Sciatic nerve (tissue), 2 donors: ENCODE data around the gene TMPRSS4. TPM values are rescaled to one million over a fixed set of nuclear protein-coding genes. Genes with fewer than 3 reads are reported as not detected.

ENCODE experiments used
- ATAC-seq: fragments of 200-7000 bp; cut with Tn5 transposase; one replicate; pipeline ENCODE4 v1.9.1; 2020; ENCODE audit warnings: mild to moderate bottlenecking, moderate library complexity
- DNase-seq: peaks from one replicate; pipeline ENCODE4 v3.0.0-alpha.2; 2020; ENCODE audit warnings: low spot score
- intact Hi-C: fragments of 100-400 bp; cut with DNase I; formaldehyde crosslinking; loops from one replicate; pipeline ENCODE4 v1.14.2; 2022
- total RNA-seq: library from RNA; stranded (reverse); fragmentation: NEBNext Ultra II Directional; extraction: Animal tissue kit (Norgen Biotek cat#: 25700); gene quantifications from one replicate; pipeline ENCODE4 v1.2.1, GENCODE V29; 2021
- donor health status: DM: no; HTN: no; CAD: no.
- donor health status: DM: no; HTN: no; CAD: no.

The TMPRSS4 gene
- total RNA-seq, 1 donor from 2014 or later: not detected

DNA sequence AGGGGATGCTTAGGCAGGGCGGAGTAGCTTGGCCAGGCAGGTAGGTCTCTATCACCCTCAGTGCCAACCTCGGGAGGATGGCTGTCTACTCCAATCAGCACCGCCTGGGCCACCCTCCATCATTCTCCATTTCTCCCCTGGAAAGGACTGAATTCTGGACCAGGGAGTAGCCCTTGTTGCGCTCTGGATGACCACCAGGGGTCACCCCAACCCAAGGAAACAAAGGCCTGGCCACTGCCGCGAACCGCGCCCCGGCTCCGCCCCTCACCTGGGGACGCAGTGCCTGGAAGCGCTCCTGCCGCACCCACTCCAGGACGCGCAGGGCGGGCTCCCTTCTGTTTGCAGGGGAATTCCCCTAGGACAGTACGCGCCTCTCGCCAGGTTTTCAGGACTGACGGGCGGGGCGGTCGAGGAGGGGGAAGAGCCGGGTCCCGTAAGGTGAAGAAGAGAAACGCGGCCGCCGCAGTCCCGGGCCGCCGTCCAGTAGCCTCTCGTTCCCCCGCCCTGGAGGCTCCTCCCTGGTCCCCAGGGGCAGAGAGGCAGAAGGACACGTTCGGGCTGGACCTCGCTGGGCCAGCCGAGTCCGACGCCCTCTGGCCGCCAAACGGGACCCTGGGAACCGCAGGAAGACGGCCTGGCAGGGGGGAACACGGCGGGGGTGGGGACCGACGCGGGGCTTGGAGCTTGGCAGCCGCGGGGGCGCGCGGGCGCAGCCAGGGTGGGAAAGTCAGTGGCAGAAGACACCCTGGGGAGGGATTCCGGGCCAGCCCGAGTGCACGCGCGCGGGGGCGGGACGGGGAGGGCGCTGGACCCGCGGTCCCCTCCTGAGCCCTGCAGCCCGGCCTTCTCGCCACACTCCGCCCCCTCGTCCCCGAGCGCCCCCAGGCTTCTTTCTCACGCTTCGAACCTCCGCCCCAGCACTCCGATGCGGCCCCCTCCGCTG lies 68.7 kb downstream of the TMPRSS4 start:
- intact Hi-C loops: no loop called here
- peak; percentile 93 for ATAC-seq
- DNase-seq: peak; percentile 89

DNA sequence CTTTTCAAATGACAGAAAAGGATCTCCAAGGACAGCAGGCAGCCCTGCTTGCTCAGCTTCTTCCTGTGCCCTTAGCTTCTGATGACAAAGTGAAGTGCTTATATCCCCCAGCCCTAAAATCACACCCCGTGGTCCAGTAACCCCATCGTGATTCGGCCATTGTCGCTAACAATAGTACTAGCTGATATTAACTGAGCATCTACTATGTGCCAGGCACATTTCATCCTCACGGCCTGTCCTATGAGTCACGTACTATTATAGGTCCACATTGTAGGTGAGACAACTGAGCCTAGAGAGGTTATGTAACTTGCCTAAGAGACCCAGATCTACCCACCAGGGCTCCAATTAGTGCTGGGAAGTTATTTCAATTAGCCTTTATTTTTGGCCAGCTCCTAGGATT lies 69.7 kb downstream of the TMPRSS4 start:
- DNase-seq (no peak), ATAC-seq (no peak)
- intact Hi-C loops: no loop called here

DNA sequence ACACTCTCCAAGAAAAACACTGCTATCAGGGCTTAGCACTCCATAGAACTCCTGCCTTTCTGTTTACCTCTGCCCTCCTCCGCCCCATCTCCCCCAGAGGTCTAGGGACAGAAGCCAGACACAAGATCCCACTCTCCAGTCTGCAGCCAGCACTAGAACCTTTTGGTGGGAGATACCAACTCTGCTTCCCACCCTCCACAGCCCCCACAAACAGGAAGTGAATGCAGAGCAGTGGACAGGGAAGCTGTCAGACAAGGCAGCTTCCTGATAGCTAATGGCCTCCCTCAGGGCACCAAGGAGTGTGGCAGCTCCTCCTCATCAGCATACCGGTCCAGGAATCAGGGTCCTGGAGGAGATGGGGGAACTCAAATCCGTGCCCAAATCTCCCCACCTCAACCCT lies 70.6 kb downstream of the TMPRSS4 start:
- intact Hi-C loops: no loop called here
- DNase-seq: no peak

DNA sequence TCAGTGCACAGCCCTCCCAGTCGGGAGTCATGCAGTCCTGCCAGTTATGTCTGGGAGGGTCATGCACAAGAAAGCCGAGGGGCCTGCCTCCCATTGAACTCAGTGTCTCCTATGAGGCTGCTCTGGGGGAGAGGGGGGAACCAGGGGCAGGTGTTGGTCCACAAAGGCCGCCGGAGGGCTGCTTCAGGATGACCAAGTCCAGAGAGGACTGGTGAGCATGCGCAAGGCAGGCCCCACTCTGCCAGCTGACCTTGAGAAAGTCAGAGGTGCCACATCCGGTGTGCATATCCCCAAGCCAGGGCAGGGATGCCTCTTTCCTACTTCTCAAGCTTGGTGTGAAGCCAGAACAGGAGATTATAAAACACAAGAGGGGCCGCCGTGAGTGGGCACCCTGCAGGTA lies 71.4 kb downstream of the TMPRSS4 start:
- DNase-seq: no peak
- intact Hi-C loops: no loop called here
- ATAC-seq: no peak

More for the DNA sequence above, 70.6 kb downstream of the TMPRSS4 start:
- ATAC-seq: no peak

DNA sequence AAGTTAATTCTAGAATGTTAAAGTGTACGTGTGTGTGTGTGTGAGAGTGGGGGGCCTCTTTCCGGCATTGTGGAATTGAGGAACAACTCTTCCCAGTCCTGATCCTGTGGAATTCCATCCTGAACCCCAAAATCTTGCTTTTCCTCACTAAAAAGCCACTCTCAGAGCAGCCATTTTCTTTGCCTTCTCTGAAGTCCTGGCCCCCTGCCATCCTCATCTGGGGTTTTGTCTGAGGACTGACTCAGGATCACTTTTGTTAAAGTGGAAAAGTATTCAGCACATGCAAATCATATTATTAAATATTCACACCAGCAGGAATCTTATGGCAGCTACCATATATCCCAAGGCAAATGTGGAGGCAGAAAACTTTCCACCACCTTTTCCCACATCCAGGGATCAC lies 72.0 kb downstream of the TMPRSS4 start:
- ATAC-seq (no peak), DNase-seq (no peak)
- intact Hi-C loops: no loop called here

DNA sequence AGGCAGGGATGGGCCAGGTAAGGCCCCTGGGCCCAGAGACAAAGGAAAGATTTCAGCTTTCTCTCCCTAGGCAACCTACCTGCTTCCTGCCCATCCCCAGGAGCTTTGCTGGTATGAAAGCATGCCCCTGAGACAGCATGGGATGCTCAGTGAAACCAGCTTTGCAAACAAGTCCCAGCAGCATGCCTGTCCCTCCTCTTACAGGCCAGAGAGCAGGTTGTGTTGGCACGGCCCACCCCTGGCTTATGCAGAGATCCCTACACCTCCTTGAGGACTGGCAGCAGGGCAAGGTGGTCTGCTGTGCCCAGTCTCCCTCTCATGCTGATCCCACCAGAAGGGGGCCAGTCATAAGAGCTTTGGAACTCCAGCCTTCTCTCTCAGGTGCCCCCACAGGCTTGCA lies 72.6 kb downstream of the TMPRSS4 start:
- intact Hi-C loops: no loop called here
- ATAC-seq (no peak), DNase-seq (no peak)

DNA sequence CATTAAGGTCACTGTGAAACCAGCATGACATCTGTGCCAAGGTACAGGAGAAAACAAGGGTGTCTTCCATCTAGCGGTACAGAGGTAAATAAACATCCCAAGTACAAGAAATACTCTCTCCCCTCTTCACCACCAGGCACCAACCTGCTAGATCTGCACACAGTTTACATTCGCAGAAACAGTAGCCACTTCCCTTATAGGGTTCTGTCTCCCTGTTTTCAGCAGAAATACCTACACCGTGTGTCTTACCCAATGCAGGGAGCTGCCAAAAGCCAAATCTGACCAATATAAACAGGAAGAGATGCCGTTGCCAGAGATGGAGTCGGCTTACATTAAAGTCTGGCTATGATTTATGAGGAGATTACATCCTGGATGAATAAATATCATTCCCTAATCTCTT lies 74.6 kb downstream of the TMPRSS4 start:
- no peak for ATAC-seq
- intact Hi-C loops: no loop called here
- no peak for DNase-seq

DNA sequence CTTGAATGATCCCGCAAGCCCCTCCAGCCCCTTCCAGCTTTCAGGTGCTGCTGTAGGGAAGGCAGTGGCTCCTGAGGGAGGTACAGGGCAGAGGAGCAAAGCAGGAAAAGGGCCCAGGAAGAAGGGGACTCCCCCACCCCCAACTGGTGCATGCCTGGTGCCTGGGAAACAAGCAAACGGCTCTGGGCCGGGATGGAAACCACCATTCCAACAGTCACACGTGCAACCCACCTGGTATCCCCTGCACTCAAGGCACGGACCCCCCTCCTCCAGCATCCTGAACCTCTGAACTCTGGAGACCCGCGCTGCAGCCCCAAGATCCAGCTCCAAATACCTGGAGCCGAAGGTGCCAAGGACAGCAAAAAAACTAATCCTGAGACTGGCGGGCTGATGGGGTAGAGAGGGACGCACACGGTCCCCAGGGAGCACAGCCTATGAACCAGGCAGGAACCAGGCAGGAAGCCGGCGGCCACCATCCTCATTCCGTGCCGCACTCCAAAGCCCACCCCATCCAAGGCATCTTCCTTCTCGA lies 75.2 kb downstream of the TMPRSS4 start:
- intact Hi-C loops: no loop called here
- DNase-seq (no peak), ATAC-seq (no peak)

DNA sequence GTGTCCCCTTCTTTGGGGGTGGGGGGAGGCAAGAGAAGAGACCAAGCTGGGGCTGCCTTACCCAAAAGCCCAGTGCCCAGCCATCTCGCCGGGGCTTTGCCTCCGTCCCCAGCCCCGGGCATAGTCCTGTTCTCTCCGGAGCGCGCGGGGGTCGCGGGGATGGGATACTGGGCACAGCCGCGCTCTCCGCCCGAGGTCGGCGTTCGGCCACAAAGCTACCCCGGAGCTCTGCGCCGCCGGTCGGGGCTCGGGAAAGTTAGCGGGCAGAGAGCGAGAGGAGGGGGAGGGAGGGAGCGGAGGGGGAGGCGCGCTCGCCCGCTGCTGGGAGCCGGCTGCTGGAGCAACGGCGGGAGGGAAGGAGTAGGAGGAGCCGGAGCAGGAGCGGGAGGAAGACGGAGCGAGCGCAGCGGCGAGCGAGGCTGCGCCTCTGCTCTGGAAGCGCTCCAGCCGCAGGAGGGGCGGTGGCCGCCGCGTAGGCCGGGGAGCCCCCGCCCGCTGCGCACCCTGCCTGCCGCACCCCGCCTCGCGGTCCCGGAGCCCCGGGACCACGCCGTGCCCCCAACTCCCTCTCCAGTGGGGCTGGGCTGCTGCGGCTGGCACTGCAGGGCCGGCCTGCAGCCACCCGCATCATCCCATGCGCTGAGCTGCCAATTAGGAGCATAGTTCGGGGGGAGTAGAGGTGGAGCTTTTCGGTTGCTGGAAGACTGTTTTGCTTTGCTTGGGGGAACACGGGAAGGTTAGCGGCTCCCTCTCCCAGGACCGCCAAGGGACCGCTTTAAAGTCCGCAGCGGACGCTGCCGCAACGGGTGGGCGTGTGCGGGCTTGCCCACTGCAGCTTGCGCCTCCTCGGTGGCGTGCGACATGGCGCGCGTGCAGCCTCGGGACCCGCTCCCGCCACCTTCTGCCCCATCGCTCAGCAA lies 75.9 kb downstream of the TMPRSS4 start, which contains the start of gene SCN4B:
Gene SCN4B (minus strand): TSS at position 272 of the 920 bp plus-strand sequence. CDS start 150 bp downstream, at position 122.
- DNase-seq: peak; percentile 75
- intact Hi-C loops: no loop called here
- peak; percentile 76 for ATAC-seq

DNA sequence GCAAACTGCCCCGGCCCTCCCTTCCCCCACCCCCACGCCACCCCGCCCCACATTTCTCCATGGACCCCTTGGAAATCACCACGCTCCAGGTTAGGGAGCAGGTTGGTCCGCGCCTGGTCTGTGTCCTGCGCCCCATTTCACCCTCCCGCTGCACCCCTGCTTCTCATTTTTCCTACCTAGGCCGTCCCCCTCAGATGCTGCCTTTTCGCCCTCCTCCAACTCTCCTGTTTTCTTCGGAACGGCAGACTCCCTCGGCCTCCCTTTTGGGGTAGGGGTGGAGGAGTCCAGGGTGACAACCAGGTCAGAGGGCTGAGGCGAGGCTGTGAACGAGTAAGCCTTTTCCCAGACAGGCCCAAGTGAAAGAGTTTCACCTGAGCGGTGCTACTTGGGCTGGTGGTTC lies 76.6 kb downstream of the TMPRSS4 start:
- ATAC-seq (no peak), DNase-seq (no peak)
- intact Hi-C loops: no loop called here

DNA sequence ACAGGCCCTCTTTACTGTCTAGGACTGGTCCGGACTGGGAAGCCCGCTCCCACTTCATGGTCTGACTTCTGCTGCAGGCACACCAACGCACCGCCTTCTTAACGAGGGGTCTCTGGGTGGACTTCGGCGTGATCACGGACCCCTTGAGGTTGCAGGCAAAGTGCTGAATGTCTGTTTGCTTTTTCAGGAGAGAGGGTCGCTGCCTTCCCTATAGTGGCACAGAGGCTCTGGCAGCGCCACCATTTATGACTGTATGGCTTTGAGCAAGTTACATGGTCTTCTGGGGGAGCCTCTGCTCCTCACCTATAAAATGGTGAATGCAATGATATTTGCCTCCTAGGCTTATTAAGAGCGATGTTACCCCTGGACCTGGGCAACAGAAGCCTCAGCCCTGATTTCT lies 77.1 kb downstream of the TMPRSS4 start:
- no peak for DNase-seq
- intact Hi-C loops: no loop called here
- ATAC-seq: no peak

DNA sequence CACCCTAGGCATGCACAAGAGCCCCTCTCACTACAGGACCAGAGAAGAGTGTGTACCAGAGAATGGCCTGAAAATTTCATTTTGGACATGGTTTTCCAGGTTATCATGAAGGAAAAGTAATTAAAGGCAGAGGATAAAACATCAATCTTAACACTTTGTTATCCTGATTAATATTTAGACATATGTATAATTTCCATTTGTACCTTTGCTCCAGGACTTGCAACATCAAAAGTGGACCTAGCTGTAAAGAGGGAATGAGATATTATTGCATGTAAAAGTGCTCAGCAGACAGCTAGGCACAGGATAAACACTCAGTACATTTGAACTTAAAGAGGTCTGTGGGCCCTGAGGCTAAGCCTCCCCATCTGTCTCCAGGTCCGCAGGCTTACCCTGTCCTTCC lies 77.8 kb downstream of the TMPRSS4 start:
- no peak for ATAC-seq
- no peak for DNase-seq
- intact Hi-C loops: no loop called here

DNA sequence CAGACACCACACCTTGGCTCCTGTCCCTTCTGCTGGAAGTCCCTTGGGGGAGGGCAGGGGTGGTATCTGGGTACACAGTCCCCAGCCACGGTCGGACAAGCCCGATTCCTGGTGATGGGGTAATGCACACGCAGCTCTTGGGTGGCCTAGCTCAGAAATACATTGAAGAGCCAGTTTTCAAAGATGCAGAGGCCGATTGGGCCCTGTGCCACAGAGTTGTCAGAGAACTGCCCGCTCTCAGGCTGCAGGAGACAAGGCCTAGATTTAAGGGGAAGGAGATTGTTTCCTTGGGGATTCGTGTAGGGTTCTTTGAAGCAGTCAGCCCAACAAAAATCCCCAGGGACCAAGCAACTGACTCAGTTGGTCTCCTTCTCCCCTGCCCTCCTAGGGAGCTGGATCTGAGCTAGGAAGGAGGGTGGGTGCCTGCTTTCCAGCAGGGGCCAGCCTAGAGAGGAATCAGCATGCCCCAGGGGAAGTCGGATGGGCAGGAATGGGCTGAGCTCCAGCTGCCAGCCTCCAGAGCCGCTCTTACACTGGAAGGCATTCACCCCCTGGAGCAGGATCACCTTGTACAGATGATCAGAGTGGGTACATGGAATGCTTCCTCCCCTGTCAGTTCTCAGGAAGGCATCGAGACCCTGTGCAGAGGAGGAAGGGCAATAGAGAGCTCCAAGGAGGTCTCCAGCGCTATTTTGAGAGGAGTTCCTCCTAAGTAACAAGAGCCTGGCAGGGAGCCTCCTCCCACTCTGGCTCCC lies 79.1 kb downstream of the TMPRSS4 start:
- DNase-seq (no peak), ATAC-seq (no peak)
- intact Hi-C loops: no loop called here

DNA sequence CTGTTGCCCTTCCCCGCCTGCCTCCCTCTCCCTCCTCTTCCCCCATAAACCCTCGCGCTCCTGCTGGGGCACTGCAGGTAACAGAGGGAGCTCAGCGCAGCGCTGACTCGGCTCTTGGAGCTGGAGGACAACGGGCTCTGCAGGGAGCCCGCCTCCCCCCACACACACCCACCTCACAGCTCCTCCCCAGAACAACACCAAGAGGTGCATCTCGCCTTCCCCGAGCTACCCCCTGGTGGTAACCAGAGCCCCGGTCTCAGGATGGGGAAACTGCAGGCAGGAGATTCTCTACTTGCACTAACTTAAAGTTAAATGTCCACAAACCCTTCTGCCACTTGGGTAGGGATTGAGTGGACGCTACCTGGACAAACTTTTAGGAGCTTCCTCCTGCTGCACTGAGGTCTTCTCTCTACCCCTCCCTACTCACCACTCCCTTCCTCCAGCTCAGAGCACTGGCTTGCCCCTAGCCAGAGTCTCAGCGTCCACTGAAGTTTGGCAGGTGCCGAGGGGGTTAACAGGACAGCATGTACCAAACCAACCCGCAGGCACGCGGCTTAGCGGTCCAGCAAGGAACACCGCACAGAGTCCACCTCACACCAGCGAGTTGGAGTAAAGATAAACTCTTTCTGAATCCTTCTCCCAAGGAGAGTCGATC lies 79.8 kb downstream of the TMPRSS4 start:
- ATAC-seq (no peak), DNase-seq (no peak)
- intact Hi-C loops: no loop called here

DNA sequence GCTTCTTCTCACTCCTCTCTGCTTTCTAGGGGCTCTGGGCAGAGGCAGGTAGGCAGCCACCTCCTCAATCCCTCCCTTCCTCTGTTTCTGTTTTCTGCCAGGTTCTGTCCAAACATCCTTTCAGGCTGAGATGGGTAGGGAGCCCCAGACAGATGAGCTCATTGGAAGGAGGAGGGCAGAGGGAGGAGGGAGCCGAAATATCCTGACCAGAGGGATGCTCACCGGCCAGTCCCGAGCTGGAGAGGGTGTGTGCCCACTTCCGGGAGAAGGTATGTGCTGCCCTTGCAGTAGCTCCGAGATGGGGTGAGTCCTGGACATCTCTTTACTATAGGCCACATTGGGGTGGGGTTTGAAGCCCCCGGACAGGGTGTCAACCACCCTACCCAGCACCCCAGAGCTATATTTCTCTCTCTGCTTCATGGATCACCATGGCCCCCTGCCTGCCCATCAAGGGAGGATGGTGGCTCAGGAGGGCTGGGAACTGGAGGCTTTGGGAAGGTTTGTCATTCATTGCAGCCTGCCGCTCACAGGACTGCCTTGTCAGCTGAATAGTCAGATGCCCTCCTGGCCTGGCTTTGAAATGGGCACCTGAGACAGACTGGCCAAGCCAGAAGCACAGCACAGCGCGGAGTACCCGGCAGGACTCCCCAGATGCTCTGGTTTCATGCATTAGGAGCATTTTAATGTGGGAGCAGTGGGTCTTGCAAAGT lies 80.5 kb downstream of the TMPRSS4 start:
- ATAC-seq: no peak
- intact Hi-C loops: no loop called here
- DNase-seq: no peak

DNA sequence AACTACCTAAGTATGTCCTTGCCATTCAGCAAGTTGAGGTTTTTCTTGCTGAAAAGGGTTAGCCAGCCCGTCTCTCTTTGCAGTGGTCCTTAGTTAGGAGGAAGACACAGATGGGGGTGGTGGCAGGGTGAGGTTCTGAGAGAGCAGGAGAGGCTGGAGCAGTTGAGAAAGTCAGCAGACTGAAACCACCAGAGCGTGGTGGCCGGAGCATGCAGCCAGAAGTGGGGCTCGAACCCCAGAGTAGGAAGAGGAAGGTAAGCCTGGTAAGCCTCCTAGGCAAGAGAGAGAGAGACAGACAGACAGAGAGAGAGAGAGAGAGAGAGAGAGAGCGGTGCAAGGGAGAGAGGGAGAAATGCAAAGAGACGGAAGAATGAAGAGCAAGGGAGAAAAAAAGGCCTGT lies 84.9 kb downstream of the TMPRSS4 start:
- DNase-seq (no peak), ATAC-seq (no peak)
- intact Hi-C loops: no loop called here

DNA sequence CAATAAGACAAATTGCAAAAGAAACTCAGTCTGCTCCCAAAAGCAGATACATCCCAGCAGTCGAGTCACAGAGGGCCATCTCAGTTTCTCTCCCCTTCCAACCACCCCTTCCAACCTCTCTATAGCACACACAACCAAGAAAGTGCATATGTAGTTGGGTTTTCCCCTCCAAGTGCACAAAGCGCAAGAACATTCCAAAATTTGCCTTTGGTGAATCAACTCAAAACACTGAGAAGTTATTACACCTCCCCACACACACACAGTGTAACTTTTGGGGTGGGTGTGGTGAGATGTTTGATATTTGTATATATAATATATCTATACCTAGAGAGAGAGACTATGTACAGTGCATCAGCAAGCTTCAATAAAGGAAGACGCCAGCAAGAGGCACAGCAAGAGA lies 86.0 kb downstream of the TMPRSS4 start:
- ATAC-seq (no peak), DNase-seq (no peak)
- intact Hi-C loops: no loop called here

DNA sequence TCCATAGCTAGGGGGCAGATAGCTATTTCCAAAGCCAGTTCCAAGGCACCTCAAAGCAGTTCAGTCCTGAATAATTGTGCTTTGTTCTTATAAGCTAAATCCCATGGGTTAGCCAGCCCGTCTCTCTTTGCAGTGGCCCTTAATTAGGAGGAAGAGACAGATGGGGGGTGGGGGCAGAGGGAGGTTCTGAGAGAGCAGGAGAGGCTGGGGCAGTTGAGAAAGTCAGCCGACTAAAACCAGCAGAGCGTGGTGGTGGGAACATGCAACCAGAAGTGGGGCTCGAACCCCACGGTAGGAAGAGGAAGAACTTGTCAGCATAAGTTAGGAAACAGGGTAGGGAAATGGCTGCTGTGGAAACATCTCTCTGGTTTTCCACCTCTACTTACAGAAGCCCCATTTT lies 86.6 kb downstream of the TMPRSS4 start:
- DNase-seq (no peak), ATAC-seq (no peak)
- intact Hi-C loops: no loop called here
